Endothelial cell of umbilical vein (primary cell): ENCODE measurements around the gene USP25.

Source experiments
- GATA2 ChIP-seq: IDR thresholded peaks from 2 replicates; pipeline ENCODE4 v1.7.0; 2011; ENCODE audit warnings: low read depth, mild to moderate bottlenecking, moderate library complexity, mixed read lengths, low read length; ENCODE audit not compliant: insufficient read length, insufficient read depth
- JUN ChIP-seq: IDR thresholded peaks from 2 replicates; pipeline ENCODE4 v1.6.1; 2011; ENCODE audit warnings: borderline replicate concordance, low read depth; ENCODE audit not compliant: insufficient read length, insufficient read depth
- POLR2A ChIP-seq: IDR thresholded peaks from 2 replicates; pipeline ENCODE4 v1.6.1; 2012; ENCODE audit warnings: low read depth, mild to moderate bottlenecking, control low read depth, low read length
- TF ChIP-seq, protein P1 (sequence below), 2 donors: IDR thresholded peaks; 1 replicate in 1 of 2; 2 replicates in 1 of 2; pipeline ENCODE4 v1.5.1; 2011; ENCODE audit warnings: low read length in 2 of 2, mild to moderate bottlenecking in 2 of 2, moderate library complexity in 2 of 2, control low read depth in 1 of 2, inconsistent platforms in 1 of 2, low read depth in 1 of 2; ENCODE audit not compliant: insufficient read depth in 1 of 2; ENCODE audit errors: extremely low read depth in 1 of 2

DNA sequence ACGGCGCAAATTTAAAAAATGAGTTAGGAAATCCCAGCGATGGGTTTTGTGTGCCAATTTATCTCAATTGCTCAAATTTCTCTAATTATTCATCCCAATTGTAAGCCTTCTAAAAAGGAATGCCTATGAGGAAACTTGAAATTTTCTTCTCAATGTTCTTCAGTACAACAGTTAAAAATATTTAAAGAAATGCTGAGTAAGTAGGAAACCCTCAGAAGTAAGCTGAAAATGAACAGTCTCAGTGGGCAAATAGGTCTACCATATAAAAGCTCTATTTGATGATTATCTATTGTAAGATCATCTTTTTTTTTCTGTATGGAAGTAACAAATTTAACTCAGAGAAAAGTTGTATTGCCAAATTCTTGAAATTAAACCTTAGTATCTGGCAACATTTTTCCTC, 1.7 kb upstream of the USP25 start:
- TF ChIP-seq, protein P1, sequence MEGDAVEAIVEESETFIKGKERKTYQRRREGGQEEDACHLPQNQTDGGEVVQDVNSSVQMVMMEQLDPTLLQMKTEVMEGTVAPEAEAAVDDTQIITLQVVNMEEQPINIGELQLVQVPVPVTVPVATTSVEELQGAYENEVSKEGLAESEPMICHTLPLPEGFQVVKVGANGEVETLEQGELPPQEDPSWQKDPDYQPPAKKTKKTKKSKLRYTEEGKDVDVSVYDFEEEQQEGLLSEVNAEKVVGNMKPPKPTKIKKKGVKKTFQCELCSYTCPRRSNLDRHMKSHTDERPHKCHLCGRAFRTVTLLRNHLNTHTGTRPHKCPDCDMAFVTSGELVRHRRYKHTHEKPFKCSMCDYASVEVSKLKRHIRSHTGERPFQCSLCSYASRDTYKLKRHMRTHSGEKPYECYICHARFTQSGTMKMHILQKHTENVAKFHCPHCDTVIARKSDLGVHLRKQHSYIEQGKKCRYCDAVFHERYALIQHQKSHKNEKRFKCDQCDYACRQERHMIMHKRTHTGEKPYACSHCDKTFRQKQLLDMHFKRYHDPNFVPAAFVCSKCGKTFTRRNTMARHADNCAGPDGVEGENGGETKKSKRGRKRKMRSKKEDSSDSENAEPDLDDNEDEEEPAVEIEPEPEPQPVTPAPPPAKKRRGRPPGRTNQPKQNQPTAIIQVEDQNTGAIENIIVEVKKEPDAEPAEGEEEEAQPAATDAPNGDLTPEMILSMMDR (IDR thresholded peaks at IDR 0.05; ENCODE audit: extremely low read depth in 1 of 2, insufficient read depth in 1 of 2, low read depth in 1 of 2, low read length in 2 of 2), result no peak
- no peak for TF ChIP-seq JUN
- no peak for TF ChIP-seq POLR2A
- no peak for TF ChIP-seq GATA2
